Coronary artery (tissue), 2 donors: Measurements from ENCODE around the gene POLR2F.
A peak's percentile ranks its signal among the peaks of the same experiment; 100 is the strongest.

Source experiments
- DNase-seq: peaks from one replicate; pipeline ENCODE4 v3.0.0-alpha.2; 2017; ENCODE audit warnings: low spot score
- H3K27ac ChIP-seq, 2 donors: fragments of 200-600 bp; sonication (generic); one replicate each; pipeline ENCODE4 v1.5.1; 2016 to 2019
- H3K4me3 ChIP-seq: fragments of 200-600 bp; sonication (generic); 2 replicates; pipeline ENCODE4 v1.5.1; 2016; ENCODE audit warnings: mild to moderate bottlenecking, moderate library complexity
- CTCF ChIP-seq: fragments of 200-600 bp; sonication (generic); IDR thresholded peaks from one replicate; pipeline ENCODE4 v1.5.1; 2019; ENCODE audit warnings: antibody characterized with exemption

POLR2F gene

DNA sequence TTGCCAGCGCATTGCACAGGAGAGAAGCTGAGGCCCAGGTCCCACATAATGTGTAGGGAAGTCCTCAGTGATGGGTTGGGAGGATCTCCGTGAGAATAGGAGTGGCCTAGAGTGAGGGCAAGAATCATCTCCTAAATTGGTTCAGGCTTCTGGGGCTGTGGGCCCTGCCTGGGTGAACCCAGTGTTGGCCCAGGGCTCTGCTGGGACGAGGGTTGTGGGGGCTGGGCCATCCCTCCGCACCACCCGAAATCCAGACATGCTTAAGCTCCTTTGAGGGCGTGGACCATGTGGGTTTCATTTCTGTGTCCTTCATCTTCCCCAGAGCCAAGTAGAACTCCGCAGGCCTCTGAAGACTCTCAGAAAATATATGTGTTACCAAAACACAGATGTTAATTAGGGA is 43.7 kb upstream of the POLR2F start:
- no peak for DNase-seq
- H3K4me3 ChIP-seq: no peak overlapping the region
- peak overlapping the region; percentile 58 to 86 for H3K27ac ChIP-seq
- no peak for TF ChIP-seq CTCF

- no peak for TF ChIP-seq CTCF
- Histone ChIP-seq H3K4me3 (peak overlapping the region; percentile 30), H3K27ac (peak overlapping the region; percentile 58 to 86)
- DNase-seq: no peak
Observed at GRCh38 chr22:37910890-37911672, 42.4 kb upstream of the POLR2F start.

DNA sequence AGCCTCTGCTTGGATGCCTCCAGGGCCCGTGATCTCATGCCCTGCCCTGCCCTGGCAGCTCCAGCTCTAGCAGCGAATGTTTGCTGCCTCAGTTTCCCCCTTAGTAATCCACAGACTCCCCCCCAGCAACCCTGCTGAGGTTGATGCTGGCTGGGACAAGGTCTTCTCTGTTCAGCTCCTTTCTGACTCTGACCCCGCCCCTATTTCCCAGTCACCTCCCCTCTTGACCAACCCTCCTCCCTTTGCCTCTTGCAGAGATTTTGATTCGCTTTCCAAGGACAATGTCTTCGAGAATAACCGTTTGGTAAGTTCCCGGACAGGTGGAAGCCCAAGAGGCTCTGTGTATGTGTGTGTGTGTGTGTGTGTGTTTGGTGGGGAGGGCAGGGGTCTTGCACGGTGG is 41.8 kb upstream of the POLR2F start:
- Histone ChIP-seq H3K27ac (peak overlapping the region; percentile 10 to 86), H3K4me3 (no peak overlapping the region)
- no peak for TF ChIP-seq CTCF
- no peak for DNase-seq

DNA sequence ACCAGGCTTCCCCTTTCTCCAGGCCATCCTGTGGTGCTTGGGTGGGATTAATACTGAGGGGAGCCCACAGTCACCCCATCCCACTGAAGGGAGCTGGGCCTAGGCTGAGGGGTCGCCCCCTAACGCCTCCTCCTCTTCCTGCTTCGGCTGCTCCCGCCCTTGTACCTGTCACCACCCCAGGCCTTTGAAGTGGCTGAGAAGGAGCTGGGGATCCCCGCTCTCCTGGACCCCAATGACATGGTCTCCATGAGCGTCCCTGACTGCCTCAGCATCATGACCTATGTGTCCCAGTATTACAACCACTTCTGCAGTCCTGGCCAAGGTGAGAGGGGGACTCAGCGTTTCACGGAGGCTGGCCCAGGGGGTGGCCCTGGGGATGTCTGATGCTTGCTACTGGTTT is 41.3 kb upstream of the POLR2F start:
- Histone ChIP-seq H3K4me3 (no peak overlapping the region), H3K27ac (peak overlapping the region in 1 of 2 donors; percentile 86)
- DNase-seq: no peak
- TF ChIP-seq CTCF: no peak

GRCh38 chr22:37913233-37913721 is 40.2 kb upstream of the POLR2F start:
- no peak overlapping the region for H3K27ac ChIP-seq
- no peak for TF ChIP-seq CTCF
- no peak overlapping the region for H3K4me3 ChIP-seq
- DNase-seq: no peak

- no peak for TF ChIP-seq CTCF
- DNase-seq: no peak
- H3K27ac ChIP-seq: no peak overlapping the region
- no peak overlapping the region for H3K4me3 ChIP-seq
Observed at GRCh38 chr22:37916311-37916710, 37.2 kb upstream of the POLR2F start.
